Esophagus muscularis mucosa (tissue), 4 donors: ENCODE data around the gene CPEB4. TPM values are rescaled to one million over a fixed set of nuclear protein-coding genes. Genes with fewer than 3 reads are reported as not detected.

Experiments used
- DNase-seq: peaks from one replicate; pipeline ENCODE4 v3.0.0-alpha.2; 2017; ENCODE audit errors: extremely low spot score
- H3K27ac ChIP-seq, 4 donors: fragments of 200-600 bp; sonication (generic); replicated peaks in 1 of 4; 1 replicate in 3 of 4; 2 replicates in 1 of 4; pipeline ENCODE4 v1.5.1; 2016 to 2019; ENCODE audit warnings: mild to moderate bottlenecking in 1 of 4
- H3K27me3 ChIP-seq, 4 donors: fragments of 200-600 bp; sonication (generic); one replicate each; pipeline versions ENCODE4 v1.5.1 to v1.6.0; 2016 to 2019
- H3K36me3 ChIP-seq, 4 donors: fragments of 200-600 bp; sonication (generic); one replicate each; pipeline ENCODE4 v1.5.1; 2016 to 2019
- H3K4me1 ChIP-seq, 4 donors: fragments of 200-600 bp; sonication (generic); one replicate each; pipeline ENCODE4 v1.5.1; 2016 to 2019
- H3K4me3 ChIP-seq, 4 donors: fragments of 200-600 bp; sonication (generic); 1 replicate in 2 of 4; 2 replicates in 2 of 4; pipeline ENCODE4 v1.5.1; 2016 to 2019; ENCODE audit warnings: mild to moderate bottlenecking in 4 of 4, moderate library complexity in 1 of 4
- H3K9me3 ChIP-seq, 4 donors: fragments of 200-600 bp; sonication (generic); 1 replicate in 3 of 4; 2 replicates in 1 of 4; pipeline ENCODE4 v1.5.1; 2016 to 2019
- EP300 ChIP-seq: sonication (generic); formaldehyde crosslinking; IDR thresholded peaks from one replicate; pipeline ENCODE4 v1.6.1; 2017; ENCODE audit warnings: antibody characterized with exemption
- POLR2A ChIP-seq: fragments of 450-650 bp; IDR thresholded peaks from one replicate; pipeline ENCODE4 v1.6.1; 2017; ENCODE audit warnings: antibody characterized with exemption, moderate library complexity, mild to moderate bottlenecking, low read depth
- POLR2AphosphoS5 ChIP-seq, 2 donors: sonication (generic); formaldehyde crosslinking; IDR thresholded peaks; one replicate each; pipeline ENCODE4 v1.6.1; 2017; ENCODE audit warnings: antibody characterized with exemption in 2 of 2
- WGBS: methylation state at CpG from one replicate; pipeline ENCODE4 v1.1.5; 2018; 5-methylcytosine and 5-hydroxymethylcytosine counted together
- intact Hi-C: fragments of 100-400 bp; cut with DNase I; formaldehyde crosslinking; loops from one replicate; pipeline ENCODE4 v1.15.1; 2023
- total RNA-seq, 4 donors: library from RNA; depleted of rRNA; stranded (reverse); fragments of >200 nt; gene quantifications; one replicate each; pipeline versions ENCODE4 v1.1.0 to v1.2.1, GENCODE V29; 2016
- TF ChIP-seq, protein P1 (sequence below), 3 experiments: fragments of 200-600 bp in 2 of 3; fragments of 450-650 bp in 1 of 3; sonication (generic) in 2 of 3; IDR thresholded peaks; one replicate each; pipeline ENCODE4 v1.5.1; 2017 to 2019; ENCODE audit warnings: antibody characterized with exemption in 3 of 3, mild to moderate bottlenecking in 2 of 3, moderate library complexity in 1 of 3

Gene CPEB4
- total RNA-seq, 4 donors from 2014 or later, result 44.9 to 96.4 (median 54.4) TPM

DNA sequence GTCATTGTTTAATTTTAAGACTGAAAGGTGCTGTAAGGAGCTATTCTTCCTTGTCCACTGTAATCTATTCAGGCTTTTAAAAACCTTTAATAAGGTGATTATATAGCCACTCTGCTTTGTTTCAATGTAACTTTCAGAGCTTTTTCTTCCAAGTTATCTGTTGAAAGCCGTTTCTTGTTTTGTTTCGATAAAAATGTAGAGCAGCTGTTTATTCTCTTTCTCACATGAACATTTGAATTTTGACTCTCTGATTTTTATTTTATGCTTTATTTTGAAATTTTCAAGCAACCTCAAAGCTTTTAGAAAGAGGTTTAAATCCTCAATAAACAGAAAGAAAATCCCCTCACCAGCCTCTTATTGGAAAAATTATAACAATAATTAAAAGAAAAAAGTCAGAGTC lies 47.2 kb downstream of the CPEB4 start:
- 62% methylated on average over 2 of the region's 2 CpGs for WGBS
- no peak overlapping the region for H3K27ac ChIP-seq
- intact Hi-C loops, result no loop called here
- no peak overlapping the region for H3K4me3 ChIP-seq
- H3K4me1 ChIP-seq, result peaks cover 9 to 26% (median 14%) of the 10 kb centered on the region in 4 donors
- no peak for TF ChIP-seq POLR2AphosphoS5 (IDR thresholded peaks at IDR 0.05)
- TF ChIP-seq, protein P1, sequence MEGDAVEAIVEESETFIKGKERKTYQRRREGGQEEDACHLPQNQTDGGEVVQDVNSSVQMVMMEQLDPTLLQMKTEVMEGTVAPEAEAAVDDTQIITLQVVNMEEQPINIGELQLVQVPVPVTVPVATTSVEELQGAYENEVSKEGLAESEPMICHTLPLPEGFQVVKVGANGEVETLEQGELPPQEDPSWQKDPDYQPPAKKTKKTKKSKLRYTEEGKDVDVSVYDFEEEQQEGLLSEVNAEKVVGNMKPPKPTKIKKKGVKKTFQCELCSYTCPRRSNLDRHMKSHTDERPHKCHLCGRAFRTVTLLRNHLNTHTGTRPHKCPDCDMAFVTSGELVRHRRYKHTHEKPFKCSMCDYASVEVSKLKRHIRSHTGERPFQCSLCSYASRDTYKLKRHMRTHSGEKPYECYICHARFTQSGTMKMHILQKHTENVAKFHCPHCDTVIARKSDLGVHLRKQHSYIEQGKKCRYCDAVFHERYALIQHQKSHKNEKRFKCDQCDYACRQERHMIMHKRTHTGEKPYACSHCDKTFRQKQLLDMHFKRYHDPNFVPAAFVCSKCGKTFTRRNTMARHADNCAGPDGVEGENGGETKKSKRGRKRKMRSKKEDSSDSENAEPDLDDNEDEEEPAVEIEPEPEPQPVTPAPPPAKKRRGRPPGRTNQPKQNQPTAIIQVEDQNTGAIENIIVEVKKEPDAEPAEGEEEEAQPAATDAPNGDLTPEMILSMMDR (IDR thresholded peaks at IDR 0.05), result no peak
- TF ChIP-seq POLR2A, result no peak
- TF ChIP-seq EP300, result no peak
- no peaks in the 10 kb centered on the region for H3K9me3 ChIP-seq
- H3K36me3 ChIP-seq, result peaks cover 0 to 4% (median 0%) of the 10 kb centered on the region in 4 donors
- H3K27me3 ChIP-seq, result no peaks in the 10 kb centered on the region
- no peak for DNase-seq

DNA sequence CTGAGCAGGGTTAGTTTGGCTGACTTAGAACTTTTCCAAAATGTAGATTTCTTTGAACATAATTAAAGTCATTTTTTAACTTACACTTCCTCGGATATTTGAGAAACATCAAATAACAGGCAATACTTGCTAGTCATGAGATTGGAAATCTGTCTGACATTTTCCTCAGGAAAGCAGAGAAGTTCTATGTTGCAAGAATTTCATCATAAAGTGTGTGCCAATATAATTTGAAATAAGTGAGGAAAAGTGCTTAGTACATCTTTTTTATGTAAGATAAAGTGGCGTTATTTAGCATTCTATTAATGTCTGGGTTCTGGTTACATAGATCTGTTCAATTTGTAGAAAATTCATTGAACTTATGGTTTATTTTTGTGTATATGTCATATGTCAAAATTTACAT lies 52.1 kb downstream of the CPEB4 start:
- whole genome bisulfite sequencing, result 72% methylated on average over 2 of the region's 2 CpGs
- H3K4me1 ChIP-seq, result peaks cover 24 to 39% (median 36%) of the 10 kb centered on the region in 4 donors
- peaks cover 2 to 9% (median 6%) of the 10 kb centered on the region in 4 donors for H3K36me3 ChIP-seq
- intact Hi-C loops, result no loop called here
- no peaks in the 10 kb centered on the region for H3K9me3 ChIP-seq
- H3K4me3 ChIP-seq, result no peak overlapping the region
- no peak overlapping the region for H3K27ac ChIP-seq
- no peaks in the 10 kb centered on the region for H3K27me3 ChIP-seq
- no peak for TF ChIP-seq POLR2A
- no peak for TF ChIP-seq POLR2AphosphoS5 (IDR thresholded peaks at IDR 0.05)
- TF ChIP-seq, protein P1 (IDR thresholded peaks at IDR 0.05), result no peak
- TF ChIP-seq EP300, result no peak
- DNase-seq, result no peak

DNA sequence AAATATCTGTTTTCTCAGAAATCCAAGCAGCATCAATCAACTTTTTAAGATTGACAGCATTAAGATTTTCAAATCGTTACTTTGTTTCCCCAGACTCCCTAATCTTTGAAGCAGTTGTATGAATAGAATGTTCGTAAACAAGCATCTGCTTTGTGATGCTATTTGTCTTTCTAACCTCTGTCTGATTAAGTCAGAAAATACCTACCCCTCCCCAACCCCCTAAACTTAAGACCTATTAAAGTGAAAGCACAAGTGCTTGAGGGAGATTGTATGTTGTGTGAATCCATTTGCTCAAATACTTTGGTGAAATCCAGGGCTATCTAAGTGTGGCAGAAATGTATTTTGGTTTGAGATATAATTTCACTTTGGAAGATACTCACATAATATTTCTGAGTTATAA lies 53.0 kb downstream of the CPEB4 start:
- DNase-seq, result no peak
- intact Hi-C loops, result no loop called here
- 83% methylated on average over 2 of the region's 2 CpGs for WGBS
- H3K27ac ChIP-seq, result no peak overlapping the region
- peaks cover 24 to 38% (median 35%) of the 10 kb centered on the region in 4 donors for H3K4me1 ChIP-seq
- TF ChIP-seq POLR2A, result no peak
- TF ChIP-seq POLR2AphosphoS5 (IDR thresholded peaks at IDR 0.05), result no peak
- TF ChIP-seq EP300, result no peak
- TF ChIP-seq, protein P1 (IDR thresholded peaks at IDR 0.05), result no peak
- no peaks in the 10 kb centered on the region for H3K9me3 ChIP-seq
- no peak overlapping the region for H3K4me3 ChIP-seq
- H3K36me3 ChIP-seq, result peaks cover 4 to 17% (median 15%) of the 10 kb centered on the region in 4 donors
- H3K27me3 ChIP-seq, result no peaks in the 10 kb centered on the region

DNA sequence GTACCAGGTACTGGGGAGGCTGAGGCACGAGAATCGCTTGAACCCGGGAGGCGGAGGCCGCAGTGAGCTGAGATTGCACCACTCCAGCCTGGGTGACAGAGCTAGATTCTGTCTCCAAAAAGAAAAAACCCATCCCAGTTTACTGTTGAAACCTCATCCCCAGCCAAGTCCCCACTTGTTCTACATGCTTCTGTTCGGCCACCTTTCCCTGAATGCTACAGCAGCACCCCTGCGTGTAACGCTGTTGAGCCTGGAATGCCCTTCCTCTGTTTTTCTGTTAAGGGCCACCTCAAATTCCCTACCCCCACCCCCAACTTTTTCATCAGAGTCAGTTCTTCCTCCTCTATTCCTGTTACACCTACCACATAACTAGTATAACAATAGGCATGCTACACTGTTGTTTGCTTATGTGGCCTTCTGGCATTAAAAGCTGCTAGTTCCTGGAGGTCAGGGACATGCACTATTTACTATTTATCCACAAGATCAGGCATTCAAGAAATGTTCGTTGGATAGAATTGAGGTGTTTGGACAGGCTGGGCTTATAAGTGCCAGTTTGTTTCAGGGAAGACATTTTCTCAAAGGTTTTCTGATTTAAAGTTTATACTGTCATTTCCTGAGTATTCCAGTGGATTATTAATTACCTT lies 53.7 kb downstream of the CPEB4 start:
- Histone ChIP-seq H3K4me1 (peaks cover 24 to 38% (median 34%) of the 10 kb centered on the region in 4 donors), H3K4me3 (no peak overlapping the region), H3K9me3 (no peaks in the 10 kb centered on the region), H3K27me3 (no peaks in the 10 kb centered on the region), H3K27ac (no peak overlapping the region), H3K36me3 (peaks cover 11 to 25% (median 22%) of the 10 kb centered on the region in 4 donors)
- intact Hi-C loops, result no loop called here
- TF ChIP-seq EP300 (no peak), POLR2AphosphoS5 (IDR thresholded peaks at IDR 0.05) (no peak), POLR2A (no peak)
- TF ChIP-seq, protein P1 (IDR thresholded peaks at IDR 0.05), result no peak
- 90% methylated on average over 9 of the region's 9 CpGs for WGBS
- DNase-seq, result no peak

DNA sequence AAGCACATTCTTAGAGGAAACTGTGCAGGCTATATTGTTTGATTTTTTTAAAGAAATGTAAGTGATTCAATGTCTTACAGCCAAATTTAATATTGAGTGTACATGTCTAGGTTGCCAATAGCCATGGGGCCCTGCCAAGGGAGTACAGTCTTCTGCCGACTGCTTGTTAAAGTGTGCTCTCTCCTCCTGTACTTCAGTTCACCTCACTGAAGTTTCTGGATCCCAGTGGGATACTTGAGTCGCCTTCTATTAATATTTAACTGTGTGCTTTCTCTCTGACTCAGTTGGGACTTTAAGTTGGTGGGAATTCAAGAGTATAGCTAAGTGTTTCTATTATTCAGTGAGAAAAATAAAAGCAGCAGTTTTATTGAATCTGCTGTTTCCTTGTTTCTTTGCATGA lies 56.4 kb downstream of the CPEB4 start:
- Histone ChIP-seq H3K36me3 (peaks cover 11 to 49% (median 34%) of the 10 kb centered on the region in 4 donors), H3K27me3 (no peaks in the 10 kb centered on the region), H3K9me3 (no peaks in the 10 kb centered on the region), H3K4me1 (peaks cover 24 to 38% (median 30%) of the 10 kb centered on the region in 4 donors), H3K4me3 (no peak overlapping the region), H3K27ac (no peak overlapping the region)
- intact Hi-C loops, result no loop called here
- 44% methylated on average over 2 of the region's 2 CpGs for WGBS
- no peak for TF ChIP-seq EP300
- no peak for TF ChIP-seq POLR2AphosphoS5 (IDR thresholded peaks at IDR 0.05)
- TF ChIP-seq POLR2A, result no peak
- TF ChIP-seq, protein P1 (IDR thresholded peaks at IDR 0.05), result no peak
- no peak for DNase-seq
